GM12878 (cell line): ENCODE measurements around the gene LMBR1. TPM values are rescaled to one million over a fixed set of nuclear protein-coding genes. Genes with fewer than 3 reads are reported as not detected.

ENCODE experiments used
- ATAC-seq: fragments of 200-7000 bp; cut with Tn5 transposase; 3 replicates; pipeline ENCODE4 v1.9.1; 2020; ENCODE audit warnings: mild to moderate bottlenecking, moderate library complexity
- BruUV-seq: library from RNA; stranded (reverse); fragments of 400-500 nt; replicated peaks from 2 replicates; lab custom pipeline; 2021; lab: Mats Ljungman, UMichigan
- CTCF ChIA-PET: fragments of 300-600 bp; sonication (Branson Sonifier 250); formaldehyde crosslinking; extraction: SDS; loops from one replicate; lab custom pipeline; 2021; ENCODE audit warnings: inconsistent platforms; lab: Yijun Ruan, JAX
- POLR2A ChIA-PET: fragments of 350-600 bp; formaldehyde crosslinking; extraction: SDS; loops from one replicate; lab custom pipeline; 2021; ENCODE audit warnings: inconsistent platforms; lab: Charles Lee
- RAD21 ChIA-PET: fragments of 300-600 bp; sonication (Branson Sonifier 250); formaldehyde crosslinking; loops from one replicate; lab custom pipeline; 2023; ENCODE audit warnings: antibody characterized with exemption; ENCODE audit not compliant: unreplicated experiment; lab: Charles Lee
- SMC1A ChIA-PET: fragments of 300-600 bp; sonication (Branson Sonifier 250); formaldehyde crosslinking; loops from one replicate; lab custom pipeline; 2023; ENCODE audit not compliant: unreplicated experiment, uncharacterized antibody; lab: Charles Lee
- DNase-seq: peaks from one replicate; pipeline ENCODE4 v3.0.0-alpha.2; 2011; ENCODE audit warnings: low read depth, low spot score
- FAIRE-seq: peaks from 3 replicates; lab custom pipeline; 2011; peaks lifted over from hg19 to GRCh38; lab: Jason Lieb, UNC
- H2AFZ ChIP-seq: 2 replicates; pipeline ENCODE4 v1.6.0; 2011; ENCODE audit warnings: low read depth, low read length, control low read depth; ENCODE audit not compliant: control insufficient read depth
- H3K27ac ChIP-seq: 2 replicates; pipeline ENCODE4 v1.5.1; 2011; ENCODE audit warnings: control low read depth; ENCODE audit not compliant: control insufficient read depth, insufficient read depth
- H3K27me3 ChIP-seq, 2 experiments: replicated peaks in 1 of 2; 2 replicates each; pipeline versions ENCODE4 v1.6.0 to v1.6.1; 2011; ENCODE audit warnings: low read length in 1 of 2; ENCODE audit not compliant: control insufficient read depth in 2 of 2, insufficient read depth in 2 of 2
- H3K36me3 ChIP-seq, 2 experiments: 2 replicates each; pipeline ENCODE4 v1.5.1; 2011; ENCODE audit warnings: low read length in 1 of 2; ENCODE audit not compliant: control insufficient read depth in 2 of 2, insufficient read depth in 2 of 2
- H3K4me1 ChIP-seq: 2 replicates; pipeline ENCODE4 v1.6.1; 2011; ENCODE audit warnings: mild to moderate bottlenecking, low read length, moderate library complexity, mixed read lengths; ENCODE audit not compliant: control insufficient read depth, insufficient read depth
- H3K4me2 ChIP-seq: 2 replicates; pipeline ENCODE4 v1.6.0; 2011; ENCODE audit warnings: control low read depth; ENCODE audit not compliant: control insufficient read depth, insufficient read depth
- H3K4me3 ChIP-seq: fragments of 200-600 bp; sonication (generic); 2 replicates; pipeline ENCODE4 v1.5.1; 2016
- H3K79me2 ChIP-seq: 2 replicates; pipeline ENCODE4 v1.6.0; 2011; ENCODE audit warnings: low read length; ENCODE audit not compliant: control insufficient read depth, insufficient read depth
- H3K9ac ChIP-seq: 2 replicates; pipeline ENCODE4 v1.8.0; 2011; ENCODE audit warnings: low read length, control low read depth, mixed read lengths; ENCODE audit not compliant: control insufficient read depth, insufficient read depth
- H3K9me3 ChIP-seq: replicated peaks from 3 replicates; pipeline ENCODE4 v1.5.1; 2011; ENCODE audit warnings: mild to moderate bottlenecking, low read length; ENCODE audit not compliant: control insufficient read depth, insufficient read depth
- H4K20me1 ChIP-seq: 2 replicates; pipeline ENCODE4 v1.6.0; 2011; ENCODE audit not compliant: control insufficient read depth, insufficient read depth
- CHD2 ChIP-seq: IDR thresholded peaks from 2 replicates; pipeline ENCODE4 v1.6.1; 2011; ENCODE audit warnings: low read depth, low read length, improper control_type of control experiment, borderline replicate concordance
- RAD21 ChIP-seq: IDR thresholded peaks from 2 replicates; pipeline ENCODE4 v1.6.1; 2011; ENCODE audit warnings: mild to moderate bottlenecking, low read depth, low read length, moderate library complexity; ENCODE audit not compliant: insufficient read depth
- ZBTB40 ChIP-seq: fragments of 450-650 bp; IDR thresholded peaks from 2 replicates; pipeline ENCODE4 v1.6.1; 2016; ENCODE audit warnings: mild to moderate bottlenecking, moderate library complexity, borderline replicate concordance
- WGBS: methylation state at CpG from one replicate; pipeline ENCODE4 v1.1.6; 2016; ENCODE audit warnings: low lambda C conversion rate; ENCODE audit not compliant: insufficient replicate concordance, insufficient coverage; ENCODE audit errors: missing lambda C conversion rate; 5-methylcytosine and 5-hydroxymethylcytosine counted together
- in situ Hi-C: fragments of 300-500 bp; cut with MboI; formaldehyde crosslinking; loops from 9 replicates; pipeline ENCODE4 v1.14.3; 2018; ENCODE audit warnings: mixed read lengths
- intact Hi-C: fragments of 100-400 bp; cut with micrococcal nuclease; formaldehyde crosslinking; loops from one replicate; pipeline ENCODE4 v1.14.2; 2022; ENCODE audit not compliant: unreplicated experiment
- polyA plus RNA-seq, 11 experiments: library from polyadenylated mRNA; depleted of rRNA in 4 of 11; unstranded in 6 of 11; stranded (reverse) in 5 of 11; fragments of >200 nt; fragmentation: Nextera tagmentation in 4 of 11; fragmentation: Illumina TruSeq in 1 of 11; extraction: Ambion mirVana in 4 of 11; extraction: Trizol in 1 of 11; gene quantifications; 1 replicate in 1 of 11; 2 replicates in 10 of 11; pipeline versions ENCODE4 v1.2.1 to v1.2.3, GENCODE V29; 2011 to 2016; ENCODE audit warnings: inconsistent platforms in 2 of 11, missing spikeins in 2 of 11, low read depth in 1 of 11
- total RNA-seq, 4 experiments: library from RNA; depleted of rRNA in 3 of 4; stranded (reverse); fragments of >200 nt in 3 of 4; fragmentation: Illumina TruSeq in 1 of 4; extraction: Trizol in 1 of 4; gene quantifications; 2 replicates each; pipeline versions ENCODE4 v1.2.1 to v1.2.3, GENCODE V29; 2013 to 2021
- TF ChIP-seq, protein P1 (sequence below): fragments of 450-650 bp; IDR thresholded peaks from 2 replicates; pipeline ENCODE4 v1.6.1; 2016; ENCODE audit warnings: mild to moderate bottlenecking

LMBR1 gene
- total and polyA plus RNA-seq, 10 of the 15 experiments (the other 5 are each of a cell fraction or from before 2014, with no cell fraction given) = 4.0 to 63.5 (median 28.8) TPM

DNA sequence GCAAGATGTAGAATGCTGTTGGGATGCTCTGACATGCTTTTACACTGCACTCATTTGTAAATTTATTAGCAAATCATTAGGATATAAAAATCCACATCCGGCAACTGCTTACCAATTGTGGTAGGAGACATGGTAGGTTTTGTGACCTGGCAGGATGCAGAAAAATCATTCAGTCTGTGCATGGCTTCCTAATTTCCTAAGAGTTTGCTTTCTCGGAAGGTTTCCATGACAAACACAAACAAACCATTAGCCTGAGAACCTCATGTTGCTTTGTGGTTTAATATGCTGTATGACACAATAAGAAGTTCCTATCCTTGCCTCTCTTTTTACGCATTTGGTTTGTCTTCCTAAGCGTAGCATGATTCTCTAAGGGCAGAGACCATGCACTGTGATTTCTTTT lies 14.7 kb upstream of the LMBR1 start:
- intact Hi-C loops = loop anchor here (5.0 kb wide), 1 partner anchor 40 kb away; the partner anchor contains the start of gene NOM1
- ChIA-PET CTCF (interaction anchor here (0.7 kb wide), 1 partner anchor 48 kb away, joined by 3 read pairs; no protein-coding TSS in a partner anchor), SMC1A (no interaction called here), RAD21 (no interaction called here), POLR2A (no interaction called here)
- Histone ChIP-seq H3K27ac (no peak overlapping the region), H3K9me3 (no peaks in the 10 kb centered on the region), H3K27me3 (no peaks in the 10 kb centered on the region), H3K36me3 (no peaks in the 10 kb centered on the region), H3K9ac (no peak overlapping the region), H3K4me1 (no peaks in the 10 kb centered on the region), H3K4me2 (no peak overlapping the region), H2AFZ (no peak overlapping the region), H4K20me1 (no peaks in the 10 kb centered on the region), H3K79me2 (no peaks in the 10 kb centered on the region), H3K4me3 (no peak overlapping the region)
- no peak for DNase-seq
- BruUV-seq = no TSS peak
- no peak for ATAC-seq
- in situ Hi-C loops = no loop called here
- WGBS = 88% methylated on average over 4 of the region's 4 CpGs
- TF ChIP-seq ZBTB40 = no peak
- TF ChIP-seq, protein P1, sequence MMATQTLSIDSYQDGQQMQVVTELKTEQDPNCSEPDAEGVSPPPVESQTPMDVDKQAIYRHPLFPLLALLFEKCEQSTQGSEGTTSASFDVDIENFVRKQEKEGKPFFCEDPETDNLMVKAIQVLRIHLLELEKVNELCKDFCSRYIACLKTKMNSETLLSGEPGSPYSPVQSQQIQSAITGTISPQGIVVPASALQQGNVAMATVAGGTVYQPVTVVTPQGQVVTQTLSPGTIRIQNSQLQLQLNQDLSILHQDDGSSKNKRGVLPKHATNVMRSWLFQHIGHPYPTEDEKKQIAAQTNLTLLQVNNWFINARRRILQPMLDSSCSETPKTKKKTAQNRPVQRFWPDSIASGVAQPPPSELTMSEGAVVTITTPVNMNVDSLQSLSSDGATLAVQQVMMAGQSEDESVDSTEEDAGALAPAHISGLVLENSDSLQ = no peak
- TF ChIP-seq CHD2 = no peak
- TF ChIP-seq RAD21 = no peak
- FAIRE-seq = no peak
